ENCODE data around the gene UPF2. TPM values are rescaled to one million over a fixed set of nuclear protein-coding genes. Genes with fewer than 3 reads are reported as not detected.
"Not testable (repeated sequence)": the region's sequence is repeated elsewhere in the genome, so short reads cannot be mapped to it uniquely, and the experiment has no call there.

The UPF2 gene
- total RNA-seq, 1 donor from 2014 or later, result 21.6 TPM

- intact Hi-C loops (cut with DNase I), result no loop called here
- H3K36me3 ChIP-seq, result no peaks in the 10 kb centered on the region
- no peak overlapping the region for H3K27ac ChIP-seq
- TF ChIP-seq CTCF (IDR thresholded peaks at IDR 0.05) (no peak), POLR2AphosphoS5 (IDR thresholded peaks at IDR 0.05; ENCODE audit: insufficient read depth in 1 of 2, low read depth in 1 of 2) (no peak), POLR2A (IDR thresholded peaks at IDR 0.05) (no peak)
- H3K4me1 ChIP-seq, result no peaks in the 10 kb centered on the region
- H3K27me3 ChIP-seq, result no peaks in the 10 kb centered on the region
- H3K4me3 ChIP-seq, result no peak overlapping the region
- H3K9me3 ChIP-seq, result no peaks in the 10 kb centered on the region
- no peak for DNase-seq (ENCODE audit: extremely low spot score in 2 of 2)
Observed at GRCh38 chr10:11895598-11895997, 147.0 kb downstream of the UPF2 start.

GRCh38 chr10:11895108-11895466 lies 147.5 kb downstream of the UPF2 start:
- no peak overlapping the region for H3K4me3 ChIP-seq
- no peak for TF ChIP-seq POLR2AphosphoS5 (IDR thresholded peaks at IDR 0.05; ENCODE audit: insufficient read depth in 1 of 2, low read depth in 1 of 2)
- no peak for TF ChIP-seq CTCF (IDR thresholded peaks at IDR 0.05)
- TF ChIP-seq POLR2A (IDR thresholded peaks at IDR 0.05), result no peak
- no peak for DNase-seq (ENCODE audit: extremely low spot score in 2 of 2)
- H3K4me1 ChIP-seq, result no peaks in the 10 kb centered on the region
- H3K27me3 ChIP-seq, result no peaks in the 10 kb centered on the region
- no peaks in the 10 kb centered on the region for H3K36me3 ChIP-seq
- H3K9me3 ChIP-seq, result no peaks in the 10 kb centered on the region
- no peak overlapping the region for H3K27ac ChIP-seq
- intact Hi-C loops (cut with DNase I), result no loop called here

- H3K4me1 ChIP-seq, result no peaks in the 10 kb centered on the region
- TF ChIP-seq CTCF (IDR thresholded peaks at IDR 0.05), result no peak
- TF ChIP-seq POLR2AphosphoS5 (IDR thresholded peaks at IDR 0.05; ENCODE audit: insufficient read depth in 1 of 2, low read depth in 1 of 2), result no peak
- no peak for TF ChIP-seq POLR2A (IDR thresholded peaks at IDR 0.05)
- no peak for DNase-seq (ENCODE audit: extremely low spot score in 2 of 2)
- no peak overlapping the region for H3K27ac ChIP-seq
- no peak overlapping the region for H3K4me3 ChIP-seq
- intact Hi-C loops (cut with DNase I), result no loop called here
- no peaks in the 10 kb centered on the region for H3K36me3 ChIP-seq
- H3K9me3 ChIP-seq, result no peaks in the 10 kb centered on the region
- no peaks in the 10 kb centered on the region for H3K27me3 ChIP-seq
Observed at GRCh38 chr10:11894381-11895107, 148.1 kb downstream of the UPF2 start.

GRCh38 chr10:11893749-11894278 lies 148.8 kb downstream of the UPF2 start:
- TF ChIP-seq POLR2AphosphoS5 (IDR thresholded peaks at IDR 0.05; ENCODE audit: insufficient read depth in 1 of 2, low read depth in 1 of 2) (no peak), CTCF (IDR thresholded peaks at IDR 0.05) (no peak)
- Histone ChIP-seq H3K4me3 (no peak overlapping the region), H3K4me1 (no peaks in the 10 kb centered on the region), H3K27ac (no peak overlapping the region), H3K9me3 (no peaks in the 10 kb centered on the region), H3K27me3 (no peaks in the 10 kb centered on the region), H3K36me3 (no peaks in the 10 kb centered on the region)
- DNase-seq (ENCODE audit: extremely low spot score in 2 of 2), result no peak
- intact Hi-C loops (cut with DNase I), result no loop called here

GRCh38 chr10:11891776-11892486 lies 150.7 kb downstream of the UPF2 start:
- Histone ChIP-seq H3K4me1 (no peaks in the 10 kb centered on the region), H3K9me3 (no peaks in the 10 kb centered on the region), H3K4me3 (no peak overlapping the region), H3K27me3 (no peaks in the 10 kb centered on the region), H3K36me3 (no peaks in the 10 kb centered on the region), H3K27ac (no peak overlapping the region)
- TF ChIP-seq CTCF (IDR thresholded peaks at IDR 0.05) (no peak), POLR2A (IDR thresholded peaks at IDR 0.05) (no peak), POLR2AphosphoS5 (IDR thresholded peaks at IDR 0.05; ENCODE audit: insufficient read depth in 1 of 2, low read depth in 1 of 2) (no peak)
- intact Hi-C loops (cut with DNase I), result no loop called here
- DNase-seq (ENCODE audit: extremely low spot score in 2 of 2), result no peak

- H3K27ac ChIP-seq; H3K36me3 ChIP-seq; H3K4me1 ChIP-seq; H3K4me3 ChIP-seq; H3K9me3 ChIP-seq; DNase-seq (ENCODE audit: extremely low spot score in 2 of 2); H3K27me3 ChIP-seq; intact Hi-C loops (cut with DNase I): not testable (repeated sequence)
Observed at GRCh38 chr10:11889263-11889662, 153.3 kb downstream of the UPF2 start.
